ENCODE measurements around the gene ZNF48. TPM values are rescaled to one million over a fixed set of nuclear protein-coding genes. Genes with fewer than 3 reads are reported as not detected.

ZNF48 gene
- total RNA-seq, 1 donor from 2014 or later: 39.9 TPM

GRCh38 chr16:30429678-30430427, 34.6 kb downstream of the ZNF48 start, which contains the start of gene DCTPP1:
Gene DCTPP1, minus strand, starts transcription at chr16:30430030. Its CDS starts 50 bp downstream, at chr16:30429980.
- DNase-seq (ENCODE audit: low spot score in 2 of 2): peak; percentile 82 to 93
- FAIRE-seq: peak; percentile 36

GRCh38 chr16:30430428-30430970, 35.3 kb downstream of the ZNF48 start:
- DNase-seq (ENCODE audit: low spot score in 2 of 2): no peak
- no peak for FAIRE-seq

- FAIRE-seq (no peak), DNase-seq (ENCODE audit: low spot score in 2 of 2) (no peak)
Measured at GRCh38 chr16:30434852-30435251, 39.6 kb downstream of the ZNF48 start.

GRCh38 chr16:30437511-30438046, 42.4 kb downstream of the ZNF48 start:
- no peak for DNase-seq (ENCODE audit: low spot score in 2 of 2)
- FAIRE-seq: no peak

GRCh38 chr16:30438835-30439234, 43.6 kb downstream of the ZNF48 start:
- DNase-seq (ENCODE audit: low spot score in 2 of 2) (no peak), FAIRE-seq (no peak)

GRCh38 chr16:30439720-30440348, 44.6 kb downstream of the ZNF48 start:
- DNase-seq (ENCODE audit: low spot score in 2 of 2) (no peak), FAIRE-seq (no peak)

GRCh38 chr16:30443631-30444030, 48.4 kb downstream of the ZNF48 start:
- DNase-seq (ENCODE audit: low spot score in 2 of 2) (no peak), FAIRE-seq (no peak)

- DNase-seq (ENCODE audit: low spot score in 2 of 2): no peak
- FAIRE-seq: no peak
Measured at GRCh38 chr16:30444231-30445148, 49.3 kb downstream of the ZNF48 start.

GRCh38 chr16:30445149-30445407, 49.9 kb downstream of the ZNF48 start:
- DNase-seq (ENCODE audit: low spot score in 2 of 2): no peak
- FAIRE-seq: no peak

- FAIRE-seq (no peak), DNase-seq (ENCODE audit: low spot score in 2 of 2) (peak; percentile 90 to 91)
Measured at GRCh38 chr16:30445408-30446202, 50.4 kb downstream of the ZNF48 start, which contains the start of gene SEPHS2. Gene SEPHS2, minus strand, starts transcription at chr16:30445874. Its CDS starts 147 bp downstream, at chr16:30445727.

- DNase-seq (ENCODE audit: low spot score in 2 of 2) (no peak), FAIRE-seq (no peak)
Measured at GRCh38 chr16:30446203-30446595, 51.0 kb downstream of the ZNF48 start.

GRCh38 chr16:30447512-30448226, 52.4 kb downstream of the ZNF48 start:
- DNase-seq (ENCODE audit: low spot score in 2 of 2): no peak
- no peak for FAIRE-seq

GRCh38 chr16:30449116-30449435, 53.9 kb downstream of the ZNF48 start:
- DNase-seq (ENCODE audit: low spot score in 2 of 2): no peak
- no peak for FAIRE-seq

Small RNA genes lying within 50 kb of the gene (small RNA-seq; reads per million reads assigned to genes)
- not detected for gene RF00406

Other genes with a start within 250 kb of the ZNF48 start
- gene CORO1A, start 211.8 kb upstream of the ZNF48 start, total RNA-seq: 22.0 TPM
- gene BOLA2B, start 201.8 kb upstream of the ZNF48 start, total RNA-seq: 5.3 TPM
- gene SLX1A, start 201.5 kb upstream of the ZNF48 start, total RNA-seq: 12.2 TPM
- gene SULT1A3, start 196.2 kb upstream of the ZNF48 start, total RNA-seq: 5.3 TPM
- 1.2 TPM for gene NPIPB13, start 146.9 kb upstream of the ZNF48 start, total RNA-seq
- 38.7 TPM for gene CD2BP2, start 40.1 kb upstream of the ZNF48 start, total RNA-seq
- gene TBC1D10B, start 24.9 kb upstream of the ZNF48 start, total RNA-seq: 25.3 TPM
- not detected for gene MYL11, start 20.6 kb upstream of the ZNF48 start, total RNA-seq
- not detected for gene SEPTIN1, start 12.9 kb upstream of the ZNF48 start, total RNA-seq
- 9.0 TPM for gene ZNF771, start 12.2 kb downstream of the ZNF48 start, total RNA-seq
- gene DCTPP1, start 34.6 kb downstream of the ZNF48 start, total RNA-seq: 28.9 TPM
- gene SEPHS2, start 50.5 kb downstream of the ZNF48 start, total RNA-seq: 12.6 TPM
- gene ITGAL, start 77.3 kb downstream of the ZNF48 start, total RNA-seq: 0.82 TPM
- 25.7 TPM for gene ZNF768, start 131.1 kb downstream of the ZNF48 start, total RNA-seq
- 15.1 TPM for gene ZNF747, start 139.4 kb downstream of the ZNF48 start, total RNA-seq
- 6.1 TPM for gene ZNF764, start 163.0 kb downstream of the ZNF48 start, total RNA-seq
- 7.3 TPM for gene ZNF688, start 176.3 kb downstream of the ZNF48 start, total RNA-seq
- 18.3 TPM for gene ZNF785, start 190.3 kb downstream of the ZNF48 start, total RNA-seq
- gene ZNF689, start 215.0 kb downstream of the ZNF48 start, total RNA-seq: 9.0 TPM